GM03348 (cell line): ENCODE results near the gene CLEC1A.
"Not testable (repeated sequence)": the region's sequence is repeated elsewhere in the genome, so short reads cannot be mapped to it uniquely, and the experiment has no call there.

ENCODE experiments used
- DNase-seq: peaks from one replicate; pipeline ENCODE4 v3.0.0; 2012; ENCODE audit warnings: low spot score

CLEC1A gene

GRCh38 chr12:10042167-10042566 lies 56.6 kb downstream of the CLEC1A start:
- no peak for DNase-seq

GRCh38 chr12:10033783-10034545 lies 64.8 kb downstream of the CLEC1A start:
- DNase-seq = peak; percentile 33

- DNase-seq = peak; percentile 73
Observed at GRCh38 chr12:10031771-10032175, 67.0 kb downstream of the CLEC1A start.

GRCh38 chr12:10031321-10031720 lies 67.5 kb downstream of the CLEC1A start:
- DNase-seq = no peak

- no peak for DNase-seq
Observed at GRCh38 chr12:10030446-10030845, 68.3 kb downstream of the CLEC1A start, which contains the start of gene CLEC9A. CLEC9A (plus strand) TSS chr12:10030682; CDS start chr12:10052688, 22,006 bp downstream.

- DNase-seq = peak; percentile 12
Observed at GRCh38 chr12:10027721-10028120, 71.1 kb downstream of the CLEC1A start.

GRCh38 chr12:10027311-10027710 lies 71.5 kb downstream of the CLEC1A start:
- no peak for DNase-seq

- not testable (repeated sequence) for DNase-seq
Observed at GRCh38 chr12:10026666-10027065, 72.1 kb downstream of the CLEC1A start.

GRCh38 chr12:10025236-10025635 lies 73.5 kb downstream of the CLEC1A start:
- DNase-seq = no peak

GRCh38 chr12:10021342-10021741 lies 77.4 kb downstream of the CLEC1A start:
- DNase-seq = no peak
